Cerebellar nuclear complex (tissue), 1 donor: ENCODE measurements around the gene GPC1.

Experiments used
- DNase-seq, 2 experiments: peaks; one replicate each; lab custom pipeline; 2025; lab: John Stamatoyannopoulos, UW

Gene GPC1

GRCh38 chr2:240412975-240413812, 22.3 kb upstream of the GPC1 start:
- DNase-seq = no peak

GRCh38 chr2:240413813-240414429, 21.5 kb upstream of the GPC1 start:
- no peak for DNase-seq

GRCh38 chr2:240416821-240417220, 18.6 kb upstream of the GPC1 start:
- no peak for DNase-seq

GRCh38 chr2:240418311-240418710, 17.2 kb upstream of the GPC1 start:
- DNase-seq = no peak

- no peak for DNase-seq
Measured at GRCh38 chr2:240419271-240419670, 16.2 kb upstream of the GPC1 start.

- no peak for DNase-seq
Measured at GRCh38 chr2:240419723-240420122, 15.7 kb upstream of the GPC1 start.

GRCh38 chr2:240420206-240421104, 15.0 kb upstream of the GPC1 start:
- no peak for DNase-seq

GRCh38 chr2:240421381-240421780, 14.1 kb upstream of the GPC1 start:
- DNase-seq = no peak

- DNase-seq = no peak
Measured at GRCh38 chr2:240422658-240423329, 12.7 kb upstream of the GPC1 start.

- DNase-seq = no peak
Measured at GRCh38 chr2:240423788-240424191, 11.7 kb upstream of the GPC1 start.

GRCh38 chr2:240424341-240425235, 10.9 kb upstream of the GPC1 start:
- DNase-seq = no peak

GRCh38 chr2:240425236-240425615, 10.2 kb upstream of the GPC1 start:
- no peak for DNase-seq

- DNase-seq = no peak
Measured at GRCh38 chr2:240425697-240426096, 9.8 kb upstream of the GPC1 start.

GRCh38 chr2:240426845-240427721, 8.4 kb upstream of the GPC1 start:
- DNase-seq = no peak

- no peak for DNase-seq
Measured at GRCh38 chr2:240427729-240428128, 7.7 kb upstream of the GPC1 start.

GRCh38 chr2:240428245-240428644, 7.2 kb upstream of the GPC1 start:
- DNase-seq = no peak

- DNase-seq = no peak
Measured at GRCh38 chr2:240429341-240429871, 6.1 kb upstream of the GPC1 start.

- DNase-seq = no peak
Measured at GRCh38 chr2:240429872-240430491, 5.5 kb upstream of the GPC1 start.

GRCh38 chr2:240430595-240430994, 4.9 kb upstream of the GPC1 start:
- DNase-seq = no peak
